ENCODE data around the gene ZCCHC8.

Gene ZCCHC8

DNA sequence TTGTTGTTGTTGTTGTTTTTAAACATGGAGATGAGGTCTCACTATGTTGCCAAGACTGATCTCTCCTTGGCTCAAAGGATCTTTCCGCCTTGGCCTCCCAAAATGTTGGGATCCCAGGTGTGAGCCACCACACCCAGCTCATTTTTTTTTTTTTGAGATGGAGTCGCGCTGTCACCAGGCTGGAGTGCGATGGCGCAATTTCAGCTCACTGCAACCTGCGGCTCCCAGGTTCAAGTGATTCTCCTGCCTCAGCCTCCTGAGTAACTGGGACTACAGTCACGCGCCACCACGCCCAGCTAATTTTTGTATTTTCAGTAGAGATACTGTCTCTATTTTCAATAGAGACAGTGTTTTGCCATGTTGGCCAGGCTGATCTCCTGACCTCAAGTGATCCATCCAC, 73.3 kb downstream of the ZCCHC8 start:
- DNase-seq (ENCODE audit: extremely low spot score): no peak
- POLR2A ChIA-PET: no interaction called here
- CTCF ChIA-PET: no interaction called here
- TF ChIP-seq HDGF (IDR thresholded peaks at IDR 0.05; ENCODE audit: borderline replicate concordance): no peak
- TF ChIP-seq NFRKB (IDR thresholded peaks at IDR 0.05): no peak
- TF ChIP-seq, protein P1, sequence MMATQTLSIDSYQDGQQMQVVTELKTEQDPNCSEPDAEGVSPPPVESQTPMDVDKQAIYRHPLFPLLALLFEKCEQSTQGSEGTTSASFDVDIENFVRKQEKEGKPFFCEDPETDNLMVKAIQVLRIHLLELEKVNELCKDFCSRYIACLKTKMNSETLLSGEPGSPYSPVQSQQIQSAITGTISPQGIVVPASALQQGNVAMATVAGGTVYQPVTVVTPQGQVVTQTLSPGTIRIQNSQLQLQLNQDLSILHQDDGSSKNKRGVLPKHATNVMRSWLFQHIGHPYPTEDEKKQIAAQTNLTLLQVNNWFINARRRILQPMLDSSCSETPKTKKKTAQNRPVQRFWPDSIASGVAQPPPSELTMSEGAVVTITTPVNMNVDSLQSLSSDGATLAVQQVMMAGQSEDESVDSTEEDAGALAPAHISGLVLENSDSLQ (IDR thresholded peaks at IDR 0.05): no peak
- TF ChIP-seq SP1 (IDR thresholded peaks at IDR 0.05): no peak
- no peak for TF ChIP-seq BHLHE40 (IDR thresholded peaks at IDR 0.05; ENCODE audit: borderline replicate concordance)
- no peak for TF ChIP-seq ZNF384 (IDR thresholded peaks at IDR 0.05)
- no peak for TF ChIP-seq CTBP1 (IDR thresholded peaks at IDR 0.05; ENCODE audit: borderline replicate concordance)
- no peak for TF ChIP-seq SUZ12 (IDR thresholded peaks at IDR 0.05)
- TF ChIP-seq FOXM1 (IDR thresholded peaks at IDR 0.05; ENCODE audit: borderline replicate concordance): no peak
- no peak for TF ChIP-seq ELF4 (IDR thresholded peaks at IDR 0.05)
- TF ChIP-seq L3MBTL2 (conservative IDR thresholded peaks at IDR 0.05): no peak
- TF ChIP-seq FOXA1 (IDR thresholded peaks at IDR 0.05): no peak
- no peak for TF ChIP-seq LEF1 (IDR thresholded peaks at IDR 0.05; ENCODE audit: borderline replicate concordance)
- no peak for TF ChIP-seq ARNT (IDR thresholded peaks at IDR 0.05)
- no peak for TF ChIP-seq TARDBP (IDR thresholded peaks at IDR 0.05)
- TF ChIP-seq FOXK2 (IDR thresholded peaks at IDR 0.05): no peak

DNA sequence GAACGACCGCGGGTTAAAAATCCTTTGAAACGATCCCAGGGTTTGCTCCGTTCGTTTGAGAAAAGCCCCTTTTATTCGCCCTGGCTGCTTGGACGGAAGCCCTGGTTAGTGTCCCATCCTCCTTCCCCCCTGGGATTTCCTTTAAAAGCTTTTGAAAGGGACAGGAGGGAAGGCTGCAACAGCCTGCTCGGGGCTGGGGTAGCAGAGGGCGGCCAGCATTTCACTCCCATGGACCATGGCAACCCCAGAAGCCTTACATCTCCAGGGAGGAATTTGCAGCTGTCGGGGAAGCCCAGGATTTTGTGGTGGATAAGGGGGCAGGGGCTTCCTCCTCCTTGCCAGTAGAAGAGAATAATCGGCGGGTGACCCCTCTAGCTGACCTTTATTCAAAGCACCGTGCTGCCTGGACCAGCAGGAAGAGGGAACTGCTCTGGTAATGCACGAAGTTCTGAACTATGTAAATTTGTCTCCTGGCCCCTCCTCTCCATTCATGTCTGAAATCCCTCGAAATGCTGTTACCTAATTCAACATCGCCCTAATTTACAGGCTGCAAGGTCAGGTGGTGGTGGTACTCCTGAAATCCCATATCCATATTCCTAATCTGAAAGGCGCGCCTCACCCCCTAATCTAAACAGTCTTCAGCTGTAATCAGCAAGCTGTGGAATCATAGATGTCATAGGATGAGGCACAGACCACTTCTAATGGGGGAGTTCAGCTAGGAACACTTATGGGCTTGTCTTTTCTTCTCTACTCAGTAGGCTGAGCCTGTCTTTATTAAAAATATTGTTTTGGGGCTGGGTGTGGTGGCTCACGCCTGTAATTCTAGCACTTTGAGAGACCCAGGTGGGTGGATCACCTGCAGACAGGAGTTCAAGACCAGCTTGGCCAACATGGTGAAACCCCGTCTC, 77.2 kb downstream of the ZCCHC8 start:
- ChIA-PET POLR2A (interaction anchor here (1.0 to 5.0 kb wide), 6 partner anchors 17 to 55 kb away, joined by 3 to 60 read pairs (median 4); no protein-coding TSS in a partner anchor), CTCF (interaction anchor here (0.5 to 1.3 kb wide), 3 partner anchors 24 to 195 kb away, joined by 3 to 4 read pairs (median 3); no protein-coding TSS in a partner anchor)
- no peak for DNase-seq (ENCODE audit: extremely low spot score)
- TF ChIP-seq HDGF (IDR thresholded peaks at IDR 0.05; ENCODE audit: borderline replicate concordance): no peak

DNA sequence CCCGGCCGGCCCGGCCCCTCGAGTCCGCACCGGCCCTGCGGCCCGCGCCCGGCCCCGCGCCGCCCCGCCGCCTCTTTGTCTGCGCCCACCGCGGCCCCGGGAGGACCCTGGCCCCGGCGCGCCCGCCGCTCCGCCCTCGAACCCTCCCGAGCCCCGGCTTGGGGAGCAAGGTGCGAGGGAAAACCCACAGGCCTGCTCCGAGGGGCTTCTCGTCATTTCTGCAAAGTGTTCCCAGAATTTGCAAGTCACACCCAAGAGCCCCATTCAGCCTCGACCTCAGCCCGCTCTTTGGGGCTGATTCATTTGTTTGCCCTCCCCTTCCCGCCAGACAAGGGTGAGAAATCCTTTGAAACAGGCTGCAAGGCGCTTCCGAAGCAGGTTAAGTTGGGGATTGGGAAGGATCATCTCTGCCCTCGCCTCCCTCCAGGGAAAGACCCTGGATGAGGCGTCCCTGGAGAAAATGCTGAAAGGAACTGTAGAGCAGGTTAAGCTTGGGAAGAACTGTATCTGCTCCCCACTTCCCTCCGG, 77.9 kb downstream of the ZCCHC8 start:
- CTCF ChIA-PET: interaction anchor here (1.0 to 1.3 kb wide), 3 partner anchors 16 to 87 kb away, joined by 3 to 4 read pairs (median 3); no protein-coding TSS in a partner anchor
- no peak for DNase-seq (ENCODE audit: extremely low spot score)
- POLR2A ChIA-PET: interaction anchor here (0.8 to 5.0 kb wide), 6 partner anchors 11 to 77 kb away, joined by 3 to 60 read pairs (median 7); partner anchors contain the start of gene ZCCHC8
- no peak for TF ChIP-seq NFRKB (IDR thresholded peaks at IDR 0.05)
- peak; percentile 65 for TF ChIP-seq L3MBTL2 (conservative IDR thresholded peaks at IDR 0.05)

DNA sequence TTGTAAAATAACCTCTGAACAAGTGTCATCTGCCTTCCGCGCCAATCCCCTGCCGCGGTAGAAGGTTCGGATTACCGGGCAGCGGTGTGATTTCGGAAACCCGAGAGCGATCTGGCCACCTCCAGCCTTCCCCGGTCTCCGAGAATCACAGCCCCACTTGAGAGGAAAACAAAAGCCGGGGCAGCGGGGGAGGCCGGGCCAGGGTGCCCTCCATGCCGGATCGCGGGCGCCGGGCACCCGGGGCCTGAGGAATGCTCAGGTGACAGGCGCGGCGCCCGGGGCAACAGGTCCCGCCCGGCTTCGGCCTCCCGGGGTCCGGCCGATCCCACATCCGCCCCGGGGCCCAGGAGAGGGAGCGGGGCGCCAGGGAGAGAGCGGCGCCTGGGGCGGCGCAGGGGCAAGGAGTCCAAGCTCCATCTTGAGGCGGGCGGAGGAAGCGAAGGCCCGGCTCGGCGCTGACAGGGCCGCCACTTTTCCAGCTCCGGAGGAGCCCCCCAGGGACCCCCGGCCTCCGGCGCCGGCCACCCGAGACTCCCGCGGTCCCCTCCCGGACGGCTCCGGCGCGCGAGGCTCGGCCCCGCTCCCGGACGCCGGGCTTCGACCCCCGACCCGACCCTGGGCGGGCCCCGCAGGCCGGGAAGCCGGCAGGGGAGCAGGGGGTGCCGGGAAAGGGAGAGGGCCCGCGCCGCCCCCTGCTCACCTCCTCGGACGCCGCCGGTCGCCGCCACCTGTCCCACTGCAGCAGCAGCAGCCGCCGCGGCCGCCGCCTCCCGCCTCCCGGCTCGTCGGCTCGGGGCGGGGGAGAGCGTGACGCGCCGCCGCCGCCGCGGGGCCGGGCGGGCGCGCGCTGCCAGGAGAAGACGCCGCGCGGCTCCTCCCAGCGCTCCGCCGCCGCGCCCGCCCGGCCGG, 78.7 kb downstream of the ZCCHC8 start, which contains the start of gene CLIP1:
Gene CLIP1, minus strand, starts transcription at position 849 of the 909 bp plus-strand sequence. CDS start 42,217 bp downstream, outside the sequence.
- CTCF ChIA-PET: interaction anchor here (1.0 to 1.3 kb wide), 3 partner anchors 16 to 86 kb away, joined by 3 to 4 read pairs (median 3); no protein-coding TSS in a partner anchor
- peak; percentile 66 for DNase-seq (ENCODE audit: extremely low spot score)
- TF ChIP-seq ARNT (IDR thresholded peaks at IDR 0.05): no peak
- TF ChIP-seq LEF1 (IDR thresholded peaks at IDR 0.05; ENCODE audit: borderline replicate concordance): 0 out of 2 replicates have a peak, but pooled peaks have one; percentile 21
- POLR2A ChIA-PET: interaction anchor here (0.7 to 5.0 kb wide), 5 partner anchors 8 to 78 kb away, joined by 3 to 60 read pairs (median 8); partner anchors contain the start of gene ZCCHC8

Data from HEK293T (cell line).